Measurements from ENCODE around the gene ZMYND11. TPM values are rescaled to one million over a fixed set of nuclear protein-coding genes. Genes with fewer than 3 reads are reported as not detected.
A peak's percentile ranks its signal among the peaks of the same experiment; 100 is the strongest.

The ZMYND11 gene
- total and polyA plus RNA-seq, 4 donors: 29.5 to 78.3 (median 43.2) TPM

DNA sequence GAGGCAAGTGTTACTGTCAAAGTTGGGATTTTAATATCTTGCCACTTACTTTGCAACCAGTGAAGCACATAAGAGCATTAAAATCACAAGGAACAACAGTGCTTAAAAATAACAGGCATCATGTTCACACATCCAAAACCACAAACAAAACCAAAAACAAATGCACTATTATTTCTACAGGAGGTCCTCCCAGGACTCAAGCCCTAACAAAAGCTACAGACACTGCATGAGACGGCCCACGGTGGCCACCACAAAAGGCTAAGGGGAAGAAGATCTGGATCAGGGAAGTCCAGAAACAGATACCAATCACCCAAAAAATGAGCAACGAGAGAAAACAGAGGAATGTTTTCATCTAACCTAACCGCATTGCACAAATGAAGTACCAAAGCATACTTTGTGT, 158.4 kb downstream of the ZMYND11 start:
- Histone ChIP-seq H3K27me3 (ENCODE audit: control insufficient read depth in 3 of 3, insufficient read depth in 3 of 3, low read length in 2 of 3) (no peaks in the 10 kb centered on the region), H3K4me3 (no peak overlapping the region), H3K36me3 (ENCODE audit: control insufficient read depth in 4 of 4, insufficient read depth in 4 of 4, low read length in 4 of 4) (peaks cover 0 to 9% (median 6%) of the 10 kb centered on the region in 4 donors), H3K9me3 (ENCODE audit: control insufficient read depth in 4 of 4, insufficient read depth in 3 of 4, low read length in 3 of 4) (no peaks in the 10 kb centered on the region), H3K4me1 (ENCODE audit: control insufficient read depth in 5 of 5, insufficient read depth in 5 of 5, low read length in 5 of 5) (peaks cover 0 to 12% (median 4%) of the 10 kb centered on the region in 5 donors), H3K9ac (ENCODE audit: insufficient read depth in 1 of 2, low read length in 2 of 2) (no peak overlapping the region), H3K27ac (ENCODE audit: low read depth in 1 of 2, low read length in 1 of 2) (no peak overlapping the region)
- no peak for ATAC-seq (ENCODE audit: insufficient read depth, low FRiP score)
- no peak for DNase-seq
- TF ChIP-seq, protein P1, sequence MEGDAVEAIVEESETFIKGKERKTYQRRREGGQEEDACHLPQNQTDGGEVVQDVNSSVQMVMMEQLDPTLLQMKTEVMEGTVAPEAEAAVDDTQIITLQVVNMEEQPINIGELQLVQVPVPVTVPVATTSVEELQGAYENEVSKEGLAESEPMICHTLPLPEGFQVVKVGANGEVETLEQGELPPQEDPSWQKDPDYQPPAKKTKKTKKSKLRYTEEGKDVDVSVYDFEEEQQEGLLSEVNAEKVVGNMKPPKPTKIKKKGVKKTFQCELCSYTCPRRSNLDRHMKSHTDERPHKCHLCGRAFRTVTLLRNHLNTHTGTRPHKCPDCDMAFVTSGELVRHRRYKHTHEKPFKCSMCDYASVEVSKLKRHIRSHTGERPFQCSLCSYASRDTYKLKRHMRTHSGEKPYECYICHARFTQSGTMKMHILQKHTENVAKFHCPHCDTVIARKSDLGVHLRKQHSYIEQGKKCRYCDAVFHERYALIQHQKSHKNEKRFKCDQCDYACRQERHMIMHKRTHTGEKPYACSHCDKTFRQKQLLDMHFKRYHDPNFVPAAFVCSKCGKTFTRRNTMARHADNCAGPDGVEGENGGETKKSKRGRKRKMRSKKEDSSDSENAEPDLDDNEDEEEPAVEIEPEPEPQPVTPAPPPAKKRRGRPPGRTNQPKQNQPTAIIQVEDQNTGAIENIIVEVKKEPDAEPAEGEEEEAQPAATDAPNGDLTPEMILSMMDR (IDR thresholded peaks at IDR 0.05; ENCODE audit: control extremely low read depth, extremely low read depth): no peak
- WGBS, 2 donors: 80 to 86% methylated on average over 4 of the region's 4 CpGs

DNA sequence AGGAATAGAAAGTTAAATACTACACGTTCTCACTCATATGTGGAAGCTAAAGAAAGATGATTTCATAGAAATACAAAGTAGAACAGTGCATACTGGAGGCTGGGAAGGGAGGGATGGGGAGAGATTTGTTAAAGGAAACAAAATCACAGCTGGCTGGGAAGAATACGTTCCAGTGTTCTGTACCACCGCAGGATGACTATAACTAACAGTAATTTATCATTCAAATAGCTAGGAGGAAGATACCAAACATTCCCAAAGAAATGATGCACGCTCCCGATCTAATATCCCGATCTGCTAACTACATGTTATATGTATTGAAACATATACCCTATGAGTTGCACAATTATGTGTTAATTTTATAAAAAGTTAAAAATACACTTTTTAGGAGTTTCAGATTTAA, 162.3 kb downstream of the ZMYND11 start:
- no peak for ATAC-seq (ENCODE audit: insufficient read depth, low FRiP score)
- peak overlapping the region in 1 of 2 donors; percentile 78 for H3K9ac ChIP-seq (ENCODE audit: insufficient read depth in 1 of 2, low read length in 2 of 2)
- H3K9me3 ChIP-seq (ENCODE audit: control insufficient read depth in 4 of 4, insufficient read depth in 3 of 4, low read length in 3 of 4): no peaks in the 10 kb centered on the region
- TF ChIP-seq, protein P1 (IDR thresholded peaks at IDR 0.05; ENCODE audit: control extremely low read depth, extremely low read depth): no peak
- no peaks in the 10 kb centered on the region for H3K36me3 ChIP-seq (ENCODE audit: control insufficient read depth in 4 of 4, insufficient read depth in 4 of 4, low read length in 4 of 4)
- H3K4me3 ChIP-seq: no peak overlapping the region
- 53 to 75% methylated on average over 6 of the region's 6 CpGs for WGBS, 2 donors
- peaks cover 0 to 16% (median 4%) of the 10 kb centered on the region in 5 donors for H3K4me1 ChIP-seq (ENCODE audit: control insufficient read depth in 5 of 5, insufficient read depth in 5 of 5, low read length in 5 of 5)
- H3K27ac ChIP-seq (ENCODE audit: low read depth in 1 of 2, low read length in 1 of 2): no peak overlapping the region
- H3K27me3 ChIP-seq (ENCODE audit: control insufficient read depth in 3 of 3, insufficient read depth in 3 of 3, low read length in 2 of 3): no peaks in the 10 kb centered on the region
- DNase-seq: no peak

DNA sequence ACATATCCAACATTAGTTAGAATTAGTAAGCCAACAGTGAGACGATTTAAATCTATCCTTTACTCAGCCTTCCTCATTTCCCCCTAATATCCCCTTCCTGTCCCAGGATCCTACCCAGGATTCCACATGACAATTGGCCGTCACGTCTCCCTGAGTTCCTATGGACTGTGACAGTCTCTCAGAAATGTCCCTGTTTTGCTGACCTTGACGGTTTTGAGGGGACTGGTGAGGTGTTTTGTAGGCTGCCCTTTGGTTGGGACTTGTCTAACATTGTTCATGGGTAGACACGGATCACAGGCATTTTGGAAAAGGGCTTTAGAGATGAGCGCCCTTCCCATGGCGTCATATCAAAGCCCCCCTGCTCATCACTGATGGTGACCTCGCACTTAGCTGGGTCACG, 162.8 kb downstream of the ZMYND11 start:
- H3K4me3 ChIP-seq: no peak overlapping the region
- H3K27me3 ChIP-seq (ENCODE audit: control insufficient read depth in 3 of 3, insufficient read depth in 3 of 3, low read length in 2 of 3): no peaks in the 10 kb centered on the region
- TF ChIP-seq, protein P1 (IDR thresholded peaks at IDR 0.05; ENCODE audit: control extremely low read depth, extremely low read depth): no peak
- no peak for ATAC-seq (ENCODE audit: insufficient read depth, low FRiP score)
- no peak overlapping the region for H3K27ac ChIP-seq (ENCODE audit: low read depth in 1 of 2, low read length in 1 of 2)
- H3K36me3 ChIP-seq (ENCODE audit: control insufficient read depth in 4 of 4, insufficient read depth in 4 of 4, low read length in 4 of 4): no peaks in the 10 kb centered on the region
- no peak overlapping the region for H3K9ac ChIP-seq (ENCODE audit: insufficient read depth in 1 of 2, low read length in 2 of 2)
- peaks cover 0 to 16% (median 4%) of the 10 kb centered on the region in 5 donors for H3K4me1 ChIP-seq (ENCODE audit: control insufficient read depth in 5 of 5, insufficient read depth in 5 of 5, low read length in 5 of 5)
- no peaks in the 10 kb centered on the region for H3K9me3 ChIP-seq (ENCODE audit: control insufficient read depth in 4 of 4, insufficient read depth in 3 of 4, low read length in 3 of 4)
- DNase-seq: no peak
- WGBS, 2 donors: 83 to 85% methylated on average over 9 of the region's 9 CpGs

DNA sequence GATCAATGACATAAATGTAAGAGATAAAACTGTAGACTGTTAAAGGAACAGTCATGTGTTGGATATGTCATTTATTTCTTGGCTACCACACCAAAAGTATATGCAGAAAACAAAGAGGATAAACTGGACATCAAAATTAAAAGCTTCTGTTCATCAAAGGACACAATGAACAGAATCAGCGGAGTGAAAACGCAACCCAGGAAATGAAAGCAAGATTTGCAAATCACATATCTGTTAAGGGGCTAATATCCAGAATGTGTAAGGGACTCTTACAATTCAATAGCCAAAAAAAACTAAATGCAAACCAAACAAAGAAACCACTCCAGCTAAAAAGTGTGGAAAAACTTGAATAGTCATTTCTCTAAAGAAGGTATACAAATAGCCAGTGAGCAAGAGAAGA, 164.3 kb downstream of the ZMYND11 start:
- WGBS, 2 donors: 85 to 87% methylated on average over 2 of the region's 2 CpGs
- Histone ChIP-seq H3K9ac (ENCODE audit: insufficient read depth in 1 of 2, low read length in 2 of 2) (no peak overlapping the region), H3K4me3 (no peak overlapping the region), H3K4me1 (ENCODE audit: control insufficient read depth in 5 of 5, insufficient read depth in 5 of 5, low read length in 5 of 5) (peaks cover 0 to 16% (median 4%) of the 10 kb centered on the region in 5 donors), H3K9me3 (ENCODE audit: control insufficient read depth in 4 of 4, insufficient read depth in 3 of 4, low read length in 3 of 4) (peaks cover 0 to 2% (median 0%) of the 10 kb centered on the region in 4 donors), H3K27ac (ENCODE audit: low read depth in 1 of 2, low read length in 1 of 2) (no peak overlapping the region), H3K27me3 (ENCODE audit: control insufficient read depth in 3 of 3, insufficient read depth in 3 of 3, low read length in 2 of 3) (no peaks in the 10 kb centered on the region), H3K36me3 (ENCODE audit: control insufficient read depth in 4 of 4, insufficient read depth in 4 of 4, low read length in 4 of 4) (no peaks in the 10 kb centered on the region)
- DNase-seq (no peak), ATAC-seq (ENCODE audit: insufficient read depth, low FRiP score) (no peak)
- TF ChIP-seq, protein P1 (IDR thresholded peaks at IDR 0.05; ENCODE audit: control extremely low read depth, extremely low read depth): no peak

All from lung (tissue), 12 donors.